KG1 (cell line): Measurements from ENCODE around the gene TMEM121.

Source experiments
- DNase-seq: peaks from one replicate; lab custom pipeline; 2025; lab: John Stamatoyannopoulos, UW

The TMEM121 gene

GRCh38 chr14:105498430-105499255 lies 27.7 kb upstream of the TMEM121 start:
- DNase-seq, result no peak

GRCh38 chr14:105499256-105500035 lies 26.9 kb upstream of the TMEM121 start:
- no peak for DNase-seq

- DNase-seq, result no peak
These were observed 26.2 kb upstream of the TMEM121 start for GRCh38 chr14:105500036-105500725.

- no peak for DNase-seq
These were observed 25.7 kb upstream of the TMEM121 start for GRCh38 chr14:105500726-105501101.

GRCh38 chr14:105501504-105502291 lies 24.7 kb upstream of the TMEM121 start:
- no peak for DNase-seq

- no peak for DNase-seq
These were observed 23.7 kb upstream of the TMEM121 start for GRCh38 chr14:105502446-105503295.

- no peak for DNase-seq
These were observed 23.1 kb upstream of the TMEM121 start for GRCh38 chr14:105503296-105503640.

- no peak for DNase-seq
These were observed 22.3 kb upstream of the TMEM121 start for GRCh38 chr14:105503935-105504692.

- DNase-seq, result no peak
These were observed 21.3 kb upstream of the TMEM121 start for GRCh38 chr14:105505101-105505500.

- DNase-seq, result no peak
These were observed 19.1 kb upstream of the TMEM121 start for GRCh38 chr14:105507247-105507646.

- DNase-seq, result no peak
These were observed 18.3 kb upstream of the TMEM121 start for GRCh38 chr14:105508069-105508468.

GRCh38 chr14:105508601-105509000 lies 17.8 kb upstream of the TMEM121 start:
- DNase-seq, result no peak

GRCh38 chr14:105517096-105517495 lies 9.3 kb upstream of the TMEM121 start:
- DNase-seq, result no peak

GRCh38 chr14:105519946-105520698 lies 6.3 kb upstream of the TMEM121 start:
- no peak for DNase-seq

GRCh38 chr14:105525326-105525725 lies 1.1 kb upstream of the TMEM121 start:
- DNase-seq, result no peak

- DNase-seq, result no peak
These were observed 495 bp downstream of the TMEM121 start for GRCh38 chr14:105526776-105527380.

- DNase-seq, result no peak
These were observed 1.0 kb downstream of the TMEM121 start for GRCh38 chr14:105527381-105527825.

GRCh38 chr14:105527826-105528585 lies 1.6 kb downstream of the TMEM121 start:
- peak; percentile 47 for DNase-seq
